Neural cell (in vitro differentiated cells): ENCODE measurements around the gene SNCB. TPM values are rescaled to one million over a fixed set of nuclear protein-coding genes. Genes with fewer than 3 reads are reported as not detected.

Experiments used
- H2AFZ ChIP-seq: fragments of 200-600, 300-800 bp; sonication (generic), shearing (Covaris generic); 2 replicates; pipeline ENCODE4 v1.6.0; 2014; ENCODE audit warnings: low read depth, mild to moderate bottlenecking, antibody characterized with exemption, low read length, moderate library complexity
- H3F3A ChIP-seq: fragments of 200-600 bp; shearing (Covaris generic); 2 replicates; pipeline ENCODE4 v1.6.1; 2016; ENCODE audit warnings: mild to moderate bottlenecking, moderate library complexity, mixed read lengths, antibody characterized with exemption, low read length; ENCODE audit not compliant: insufficient read depth, poor library complexity, severe bottlenecking
- H3K27ac ChIP-seq: fragments of 200-600, 300-800 bp; sonication (generic), shearing (Covaris generic); 2 replicates; pipeline ENCODE4 v1.5.1; 2014; ENCODE audit warnings: mild to moderate bottlenecking, low read length, moderate library complexity
- H3K27me3 ChIP-seq: fragments of 300-800, 200-600 bp; sonication (generic), shearing (Covaris generic); 2 replicates; pipeline ENCODE4 v1.6.0; 2014; ENCODE audit warnings: mild to moderate bottlenecking, low read depth, low read length, moderate library complexity; ENCODE audit not compliant: insufficient read depth
- H3K36me3 ChIP-seq: fragments of 300-800, 200-600 bp; sonication (generic), shearing (Covaris generic); 2 replicates; pipeline ENCODE4 v1.5.1; 2014; ENCODE audit warnings: mild to moderate bottlenecking, antibody characterized with exemption, low read length, moderate library complexity; ENCODE audit not compliant: insufficient read depth
- H3K4me2 ChIP-seq: fragments of 300-800, 200-600 bp; sonication (generic), shearing (Covaris generic); 2 replicates; pipeline ENCODE4 v1.6.0; 2014; ENCODE audit warnings: mild to moderate bottlenecking, low read length
- H3K4me3 ChIP-seq: fragments of 300-800, 200-600 bp; sonication (generic), shearing (Covaris generic); 2 replicates; pipeline ENCODE4 v1.5.1; 2014; ENCODE audit warnings: mild to moderate bottlenecking, low read length, moderate library complexity
- H3K79me2 ChIP-seq: fragments of 200-600 bp; shearing (Covaris generic); replicated peaks from 2 replicates; pipeline ENCODE4 v1.6.0; 2014; ENCODE audit warnings: mild to moderate bottlenecking, low read length, moderate library complexity; ENCODE audit not compliant: insufficient read depth
- H3K9ac ChIP-seq: fragments of 300-800, 200-600 bp; sonication (generic), shearing (Covaris generic); 2 replicates; pipeline ENCODE4 v1.6.1; 2016; ENCODE audit warnings: mild to moderate bottlenecking, low read length, mixed read lengths
- H3K9me2 ChIP-seq: fragments of 200-600 bp; shearing (Covaris generic); 2 replicates; pipeline ENCODE4 v1.6.1; 2016; ENCODE audit warnings: mild to moderate bottlenecking, low read length, mixed read lengths; ENCODE audit not compliant: insufficient read depth
- H3K9me3 ChIP-seq: fragments of 200-600, 300-800 bp; sonication (generic), shearing (Covaris generic); 2 replicates; pipeline ENCODE4 v1.6.1; 2016; ENCODE audit warnings: mild to moderate bottlenecking, mixed run types, low read length, moderate library complexity, mixed read lengths
- H4K20me1 ChIP-seq: fragments of 200-600 bp; shearing (Covaris generic); 2 replicates; pipeline ENCODE4 v1.6.1; 2016; ENCODE audit warnings: mild to moderate bottlenecking, mixed run types; ENCODE audit not compliant: insufficient read depth
- CTCF ChIP-seq: fragments of 450-650 bp; IDR thresholded peaks from 2 replicates; pipeline ENCODE4 v1.5.1; 2014; ENCODE audit warnings: antibody characterized with exemption, mild to moderate bottlenecking, moderate library complexity; ENCODE audit not compliant: poor library complexity, severe bottlenecking
- EP300 ChIP-seq: fragments of 450-650 bp; conservative IDR thresholded peaks from 2 replicates; pipeline ENCODE4 v1.6.1; 2014; ENCODE audit warnings: antibody characterized with exemption, mild to moderate bottlenecking, moderate library complexity; ENCODE audit not compliant: poor library complexity, severe bottlenecking
- EZH2 ChIP-seq: fragments of 200-600, 300-800 bp; shearing (Covaris generic), sonication (generic); IDR thresholded peaks from 2 replicates; pipeline ENCODE4 v1.6.1; 2014; ENCODE audit warnings: antibody characterized with exemption, low read length, borderline replicate concordance, mild to moderate bottlenecking; ENCODE audit not compliant: insufficient read depth, poor library complexity, severe bottlenecking
- MXI1 ChIP-seq: fragments of 450-650 bp; conservative IDR thresholded peaks from 2 replicates; pipeline ENCODE4 v1.6.1; 2014; ENCODE audit warnings: antibody characterized with exemption, mild to moderate bottlenecking; ENCODE audit not compliant: poor library complexity, severe bottlenecking
- POLR2AphosphoS5 ChIP-seq: IDR thresholded peaks from 2 replicates; pipeline ENCODE4 v1.6.1; 2012
- RAD21 ChIP-seq: fragments of 450-650 bp; conservative IDR thresholded peaks from 2 replicates; pipeline ENCODE4 v1.6.1; 2014; ENCODE audit warnings: antibody characterized with exemption, mild to moderate bottlenecking, moderate library complexity
- REST ChIP-seq: IDR thresholded peaks from 2 replicates; pipeline ENCODE4 v1.6.1; 2012; ENCODE audit warnings: borderline replicate concordance
- SMC3 ChIP-seq: fragments of 450-650 bp; conservative IDR thresholded peaks from 2 replicates; pipeline ENCODE4 v1.6.1; 2014; ENCODE audit warnings: antibody characterized with exemption, mild to moderate bottlenecking, moderate library complexity; ENCODE audit not compliant: poor library complexity
- TAF1 ChIP-seq: IDR thresholded peaks from 2 replicates; pipeline ENCODE4 v1.6.1; 2012; ENCODE audit warnings: low read depth
- polyA plus RNA-seq: library from polyadenylated mRNA; depleted of rRNA; stranded (reverse); fragments of >200 nt; gene quantifications from 2 replicates; pipeline ENCODE4 v1.2.3, GENCODE V29; 2014

SNCB gene
- polyA plus RNA-seq, 1 donor from 2014 or later = 10.1 TPM

GRCh38 chr5:176671890-176672747, 41.8 kb upstream of the SNCB start:
- Histone ChIP-seq H3K27me3 (no peaks in the 10 kb centered on the region), H3K4me3 (no peak overlapping the region), H4K20me1 (no peaks in the 10 kb centered on the region), H3K79me2 (no peaks in the 10 kb centered on the region), H3F3A (no peaks in the 10 kb centered on the region), H3K9me2 (no peaks in the 10 kb centered on the region), H3K4me2 (no peak overlapping the region), H3K9ac (peak overlapping the region; percentile 28), H3K36me3 (no peaks in the 10 kb centered on the region), H3K9me3 (no peaks in the 10 kb centered on the region), H2AFZ (no peak overlapping the region), H3K27ac (peak overlapping the region; percentile 62)
- no peak for TF ChIP-seq SMC3
- peak; percentile 42 for TF ChIP-seq EP300
- peak; percentile 21 for TF ChIP-seq POLR2AphosphoS5
- no peak for TF ChIP-seq EZH2
- TF ChIP-seq RAD21 = no peak
- TF ChIP-seq MXI1 = no peak

- no peaks in the 10 kb centered on the region for H3K36me3 ChIP-seq
- H2AFZ ChIP-seq = no peak overlapping the region
- TF ChIP-seq CTCF (no peak), EZH2 (no peak), REST (no peak), RAD21 (no peak), POLR2AphosphoS5 (no peak), SMC3 (no peak), EP300 (no peak), TAF1 (no peak), MXI1 (no peak)
Measured at GRCh38 chr5:176671399-176671798, 41.1 kb upstream of the SNCB start.

More at GRCh38 chr5:176671399-176671798, 41.1 kb upstream of the SNCB start:
- Histone ChIP-seq H3K79me2 (no peaks in the 10 kb centered on the region), H4K20me1 (no peaks in the 10 kb centered on the region), H3K27me3 (no peaks in the 10 kb centered on the region), H3K9ac (no peak overlapping the region), H3K9me2 (no peaks in the 10 kb centered on the region), H3K27ac (no peak overlapping the region), H3F3A (no peaks in the 10 kb centered on the region), H3K4me2 (no peak overlapping the region), H3K4me3 (no peak overlapping the region), H3K9me3 (no peaks in the 10 kb centered on the region)
